ENCODE measurements around the gene TFEB.

DNA sequence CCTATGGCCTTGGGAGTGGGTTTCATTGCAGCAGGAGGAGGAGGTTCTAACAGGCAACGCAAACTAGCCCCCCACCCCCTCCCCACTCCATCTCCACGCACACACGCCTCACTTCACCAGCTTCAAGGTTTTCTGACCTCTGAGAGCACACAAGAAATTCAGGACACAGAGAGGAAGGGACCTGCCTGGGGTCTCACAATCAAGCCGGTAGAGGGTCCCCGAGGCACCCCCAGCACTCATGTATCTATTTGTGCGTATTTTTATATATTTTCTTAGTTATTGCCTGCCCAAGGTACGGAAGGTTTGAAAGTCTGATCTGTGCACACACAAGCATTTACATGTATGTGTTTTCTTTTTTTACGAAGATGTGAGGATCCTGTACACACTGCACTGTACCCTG lies 80.2 kb downstream of the TFEB start:
- no peak for TF ChIP-seq POLR2A (IDR thresholded peaks at IDR 0.05)
- TF ChIP-seq, protein P1, sequence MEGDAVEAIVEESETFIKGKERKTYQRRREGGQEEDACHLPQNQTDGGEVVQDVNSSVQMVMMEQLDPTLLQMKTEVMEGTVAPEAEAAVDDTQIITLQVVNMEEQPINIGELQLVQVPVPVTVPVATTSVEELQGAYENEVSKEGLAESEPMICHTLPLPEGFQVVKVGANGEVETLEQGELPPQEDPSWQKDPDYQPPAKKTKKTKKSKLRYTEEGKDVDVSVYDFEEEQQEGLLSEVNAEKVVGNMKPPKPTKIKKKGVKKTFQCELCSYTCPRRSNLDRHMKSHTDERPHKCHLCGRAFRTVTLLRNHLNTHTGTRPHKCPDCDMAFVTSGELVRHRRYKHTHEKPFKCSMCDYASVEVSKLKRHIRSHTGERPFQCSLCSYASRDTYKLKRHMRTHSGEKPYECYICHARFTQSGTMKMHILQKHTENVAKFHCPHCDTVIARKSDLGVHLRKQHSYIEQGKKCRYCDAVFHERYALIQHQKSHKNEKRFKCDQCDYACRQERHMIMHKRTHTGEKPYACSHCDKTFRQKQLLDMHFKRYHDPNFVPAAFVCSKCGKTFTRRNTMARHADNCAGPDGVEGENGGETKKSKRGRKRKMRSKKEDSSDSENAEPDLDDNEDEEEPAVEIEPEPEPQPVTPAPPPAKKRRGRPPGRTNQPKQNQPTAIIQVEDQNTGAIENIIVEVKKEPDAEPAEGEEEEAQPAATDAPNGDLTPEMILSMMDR (IDR thresholded peaks at IDR 0.05), result no peak

Data from thyroid gland (tissue), 4 donors.